GM19397 (cell line): ENCODE data around the gene ZNF117.
"Not testable (repeated sequence)": the region's sequence is repeated elsewhere in the genome, so short reads cannot be mapped to it uniquely, and the experiment has no call there.

Source experiments
- ATAC-seq: cut with Tn5 transposase; IDR thresholded peaks from one replicate; pipeline ENCODE4 v1.9.1; 2021; ENCODE audit warnings: mild to moderate bottlenecking, moderate library complexity; ENCODE audit not compliant: unreplicated experiment

Gene ZNF117

GRCh38 chr7:64997164-64997908, 6.5 kb upstream of the ZNF117 start:
- no peak for ATAC-seq

GRCh38 chr7:64996305-64996704, 5.5 kb upstream of the ZNF117 start:
- ATAC-seq: no peak

- ATAC-seq: no peak
These were observed 3.1 kb upstream of the ZNF117 start for GRCh38 chr7:64993901-64994300.

GRCh38 chr7:64992971-64993370, 2.1 kb upstream of the ZNF117 start:
- ATAC-seq: no peak

GRCh38 chr7:64990216-64990615, 620 bp downstream of the ZNF117 start:
- no peak for ATAC-seq

GRCh38 chr7:64978497-64979203, 12.2 kb downstream of the ZNF117 start:
- ATAC-seq: no peak

GRCh38 chr7:64965594-64965993, 25.2 kb downstream of the ZNF117 start:
- ATAC-seq: no peak

GRCh38 chr7:64959072-64959747, 31.6 kb downstream of the ZNF117 start:
- ATAC-seq: no peak

- no peak for ATAC-seq
These were observed 39.5 kb downstream of the ZNF117 start for GRCh38 chr7:64951250-64951848.

DNA sequence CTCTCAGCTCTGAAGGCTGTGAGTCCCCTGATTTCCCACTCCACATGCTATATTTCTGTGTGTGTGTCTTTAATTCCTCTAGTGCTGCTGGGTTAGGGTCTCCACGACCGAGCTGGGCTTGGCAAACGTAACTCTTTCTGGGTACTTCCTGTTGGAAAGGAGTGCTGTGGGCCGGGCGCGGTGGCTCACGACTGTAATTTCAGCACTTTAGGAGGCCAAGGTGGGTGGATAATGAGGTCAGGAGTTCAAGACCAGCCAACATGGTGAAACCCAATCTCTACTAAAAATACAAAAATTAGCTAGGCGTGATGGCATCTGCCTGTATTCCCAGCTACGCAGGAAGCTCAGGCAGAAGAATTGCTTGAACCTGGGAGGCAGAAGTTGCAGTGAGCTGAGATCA, 40.2 kb downstream of the ZNF117 start:
- not testable (repeated sequence) for ATAC-seq

GRCh38 chr7:64948774-64949173, 42.1 kb downstream of the ZNF117 start:
- ATAC-seq: not testable (repeated sequence)

- ATAC-seq: no peak
These were observed 43.4 kb downstream of the ZNF117 start for GRCh38 chr7:64947252-64948000.

DNA sequence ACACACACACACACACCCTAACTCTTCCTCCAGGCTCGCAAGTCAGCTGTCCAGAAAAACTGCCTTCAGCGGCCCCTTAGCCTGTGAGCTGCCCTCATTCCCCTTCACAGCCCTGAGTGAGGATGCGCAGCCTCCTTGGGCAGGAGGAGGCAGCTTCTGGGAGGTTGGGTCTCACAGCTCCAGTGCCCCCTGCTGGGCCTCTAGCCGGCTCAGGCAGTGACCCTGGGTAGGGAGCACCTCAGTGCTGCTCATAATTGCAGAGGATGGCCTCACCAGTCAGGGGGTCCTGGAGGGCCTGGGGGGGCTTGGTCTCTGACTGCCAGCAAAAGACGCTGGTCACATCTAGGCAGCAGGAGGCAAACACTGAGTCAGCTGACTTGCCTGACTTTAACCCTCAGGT, 44.1 kb downstream of the ZNF117 start:
- ATAC-seq: no peak

DNA sequence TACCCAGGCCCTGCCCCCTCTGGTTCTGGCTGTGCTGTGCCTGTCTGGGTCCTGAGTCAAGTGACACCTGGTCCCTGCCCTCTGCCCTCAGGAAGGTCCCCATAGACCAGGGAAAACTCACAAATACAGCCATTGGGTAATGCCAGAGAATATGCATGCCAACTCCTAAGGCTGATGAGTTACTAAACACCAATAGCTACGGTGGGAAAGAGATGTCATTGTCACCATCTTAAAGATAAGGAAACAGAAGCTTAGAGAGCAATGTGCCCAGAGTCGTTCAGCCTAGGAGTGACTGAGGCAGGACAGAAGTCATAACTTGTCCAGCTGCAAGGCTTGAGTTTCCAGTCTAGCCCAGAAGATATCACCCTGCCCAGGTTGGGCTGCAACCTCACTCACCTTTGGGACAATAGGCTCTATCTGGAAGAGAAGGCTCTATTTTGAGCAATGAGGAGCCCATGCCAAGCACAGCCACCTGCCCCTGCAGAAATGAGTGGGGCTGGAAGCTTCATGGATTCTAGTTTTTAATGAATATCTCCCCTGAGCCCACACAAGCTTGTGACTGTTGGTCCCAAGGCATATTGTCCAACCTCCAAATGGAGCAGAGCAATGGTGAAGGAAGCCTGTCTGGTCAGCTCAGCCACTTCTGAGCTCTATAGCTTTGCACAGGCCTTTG, 45.2 kb downstream of the ZNF117 start:
- ATAC-seq: no peak

GRCh38 chr7:64944667-64945502, 46.0 kb downstream of the ZNF117 start:
- ATAC-seq: not testable (repeated sequence)

- ATAC-seq: not testable (repeated sequence)
These were observed 50.8 kb downstream of the ZNF117 start for GRCh38 chr7:64940021-64940420.

- no peak for ATAC-seq
These were observed 52.3 kb downstream of the ZNF117 start for GRCh38 chr7:64938540-64938939.

GRCh38 chr7:64934478-64934877, 56.4 kb downstream of the ZNF117 start:
- ATAC-seq: no peak
